Right lobe of liver (tissue), 4 donors: Measurements from ENCODE around the gene DLX2.

ENCODE experiments used
- CTCF ChIP-seq, 4 donors: fragments of 200-600 bp in 3 of 4; fragments of 450-650 bp in 1 of 4; IDR thresholded peaks; one replicate each; pipeline versions ENCODE4 v1.5.1 to v1.8.0; 2016 to 2022; ENCODE audit warnings: antibody characterized with exemption in 4 of 4, mild to moderate bottlenecking in 2 of 4
- POLR2A ChIP-seq: fragments of 450-650 bp; IDR thresholded peaks from one replicate; pipeline ENCODE4 v1.6.1; 2017; ENCODE audit warnings: antibody characterized with exemption, mild to moderate bottlenecking
- donor health status: DM: no; HTN: no; CAD: no.
- donor health status: DM: no; HTN: no; CAD: no.
- donor health status: DM: no; HTN: yes; CAD: no.

- TF ChIP-seq CTCF (IDR thresholded peaks at IDR 0.05) (no peak), POLR2A (no peak)
Observed at GRCh38 chr2:172135446-172135845, 32.7 kb upstream of the DLX2 start.
